GM12891 (cell line): Measurements from ENCODE around the gene ADAMTSL1.

Source experiments
- PAX5 ChIP-seq: IDR thresholded peaks from 2 replicates; pipeline ENCODE4 v1.6.1; 2011; ENCODE audit warnings: low read length, moderate library complexity, mild to moderate bottlenecking; ENCODE audit not compliant: insufficient read depth, severe bottlenecking
- POLR2A ChIP-seq: IDR thresholded peaks from 2 replicates; pipeline ENCODE4 v1.6.1; 2011; ENCODE audit warnings: low read depth, low read length, control low read depth
- POLR2AphosphoS5 ChIP-seq: IDR thresholded peaks from 2 replicates; pipeline ENCODE4 v1.6.1; 2011; ENCODE audit warnings: low read depth, low read length, control low read depth
- SPI1 ChIP-seq: IDR thresholded peaks from 2 replicates; pipeline ENCODE4 v1.6.1; 2011; ENCODE audit warnings: low read depth, low read length, control low read depth

GRCh38 chr9:18692962-18693361 lies 219.0 kb downstream of the ADAMTSL1 start:
- TF ChIP-seq POLR2A (no peak), POLR2AphosphoS5 (no peak), SPI1 (no peak), PAX5 (no peak)
